Activated CD4-positive, alpha-beta T cell treated with anti-CD3 and anti-CD28 coated beads, Interleukin-2, amount 10 ng/mL, durations not matched to agents 7 days and 5 days (primary cell): ENCODE measurements around the gene IHH. TPM values are rescaled to one million over a fixed set of nuclear protein-coding genes. Genes with fewer than 3 reads are reported as not detected.

Experiments used
- CTCF ChIA-PET: fragments of 350-600 bp; sonication (Branson Sonifier 250); formaldehyde crosslinking; loops from one replicate; lab custom pipeline; 2021; ENCODE audit warnings: antibody characterized with exemption; lab: Charles Lee
- POLR2A ChIA-PET: fragments of 350-600 bp; sonication (Branson Sonifier 250); formaldehyde crosslinking; loops from one replicate; lab custom pipeline; 2021; ENCODE audit warnings: antibody characterized with exemption; lab: Charles Lee
- DNase-seq: peaks from one replicate; pipeline ENCODE4 v3.0.0-alpha.2; 2020
- H3K27ac Mint-ChIP-seq: one replicate; pipeline ENCODE4 v1.8.0; 2021; ENCODE audit warnings: mild to moderate bottlenecking, moderate library complexity, mixed read lengths
- H3K27me3 Mint-ChIP-seq: one replicate; pipeline ENCODE4 v1.8.0; 2021; ENCODE audit warnings: mixed read lengths
- H3K36me3 Mint-ChIP-seq: one replicate; pipeline ENCODE4 v1.8.0; 2021; ENCODE audit warnings: low read depth, mixed read lengths
- H3K4me1 Mint-ChIP-seq: one replicate; pipeline ENCODE4 v1.8.0; 2021; ENCODE audit warnings: mixed read lengths
- H3K4me3 Mint-ChIP-seq: one replicate; pipeline ENCODE4 v1.8.0; 2021; ENCODE audit warnings: mild to moderate bottlenecking, moderate library complexity, mixed read lengths
- H3K9me3 Mint-ChIP-seq: one replicate; pipeline ENCODE4 v1.8.0; 2021; ENCODE audit warnings: mixed read lengths
- total RNA-seq, 2 experiments: library from RNA; stranded (reverse); gene quantifications; one replicate each; pipeline ENCODE4 v1.2.3, GENCODE V29; 2021

IHH gene
- total RNA-seq, 2 experiments from 2014 or later, result not detected

DNA sequence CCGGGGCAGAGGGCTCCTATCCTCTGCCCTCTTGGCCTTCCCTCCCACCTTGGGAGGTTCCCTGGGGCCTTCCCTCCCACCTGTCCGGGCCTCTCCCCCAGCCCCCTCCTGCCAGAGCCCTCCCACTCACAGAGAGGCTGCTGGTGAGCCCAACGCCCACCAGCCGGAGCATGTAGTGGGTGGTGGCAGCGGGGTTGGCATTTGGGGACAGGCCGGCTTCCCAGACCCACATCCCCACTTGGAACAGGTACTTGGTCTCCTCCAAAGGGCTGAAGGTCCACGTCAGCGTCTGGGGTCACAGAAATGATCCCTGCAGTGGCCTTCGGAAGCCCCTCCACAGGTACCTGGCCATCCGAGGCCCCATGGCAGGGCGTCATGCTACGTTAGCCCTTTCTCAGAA lies 38.7 kb downstream of the IHH start:
- peaks cover 4% of the 10 kb centered on the region for H3K27me3 Mint-ChIP-seq
- DNase-seq, result no peak
- ChIA-PET POLR2A (no interaction called here), CTCF (interaction anchor here (0.6 kb wide), 1 partner anchor 55 kb away, joined by 3 read pairs; no protein-coding TSS in a partner anchor)
- H3K9me3 Mint-ChIP-seq, result no peaks in the 10 kb centered on the region
- H3K36me3 Mint-ChIP-seq, result no peaks in the 10 kb centered on the region
- no peak overlapping the region for H3K4me3 Mint-ChIP-seq
- H3K4me1 Mint-ChIP-seq, result no peaks in the 10 kb centered on the region
- H3K27ac Mint-ChIP-seq, result no peak overlapping the region

GRCh38 chr2:219021591-219021990 lies 39.1 kb downstream of the IHH start:
- Mint-ChIP-seq H3K27ac (no peak overlapping the region), H3K36me3 (no peaks in the 10 kb centered on the region), H3K4me3 (no peak overlapping the region), H3K9me3 (no peaks in the 10 kb centered on the region), H3K27me3 (peaks cover 4% of the 10 kb centered on the region), H3K4me1 (no peaks in the 10 kb centered on the region)
- CTCF ChIA-PET, result interaction anchor here (0.6 kb wide), 1 partner anchor 56 kb away, joined by 3 read pairs; no protein-coding TSS in a partner anchor
- POLR2A ChIA-PET, result no interaction called here
- DNase-seq, result no peak

DNA sequence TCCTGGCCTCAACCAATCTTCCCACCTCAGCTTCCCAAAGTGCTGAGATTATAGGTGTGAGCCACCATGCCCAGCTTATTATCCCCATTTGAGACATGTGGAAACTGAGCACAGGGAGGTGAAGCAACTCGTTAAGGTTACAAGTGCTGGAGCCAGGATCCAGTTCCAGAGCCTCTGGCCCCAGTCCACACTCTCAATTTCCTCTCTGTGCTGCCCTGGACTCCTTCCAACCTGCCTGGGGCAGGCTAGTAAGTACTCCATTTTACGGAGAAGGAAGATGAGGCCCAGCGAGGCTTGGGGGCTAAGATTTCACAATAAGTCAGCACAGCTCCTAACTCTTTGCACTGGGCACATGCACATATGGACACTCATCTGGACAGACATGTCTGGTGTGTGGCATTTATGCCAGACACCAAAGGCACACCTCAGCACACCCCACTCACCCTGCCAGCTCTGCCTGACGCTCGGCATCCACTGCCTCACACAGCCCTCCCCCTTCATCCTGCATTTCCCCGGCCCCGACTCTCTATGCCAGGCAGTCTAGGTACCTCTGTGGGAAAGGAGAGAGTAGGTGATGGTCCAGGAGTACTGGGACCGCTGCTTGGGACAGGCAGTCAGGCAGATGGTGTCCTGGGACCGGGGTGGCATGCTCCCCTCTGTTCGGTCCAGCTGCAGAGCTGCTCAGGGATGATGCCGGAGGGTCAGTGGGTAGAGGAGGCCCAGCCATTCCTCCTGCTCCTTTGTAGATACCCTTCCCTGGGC lies 39.9 kb downstream of the IHH start:
- POLR2A ChIA-PET, result no interaction called here
- Mint-ChIP-seq H3K27ac (no peak overlapping the region), H3K4me3 (no peak overlapping the region), H3K27me3 (peaks cover 4% of the 10 kb centered on the region), H3K9me3 (no peaks in the 10 kb centered on the region), H3K36me3 (no peaks in the 10 kb centered on the region), H3K4me1 (no peaks in the 10 kb centered on the region)
- DNase-seq, result no peak
- CTCF ChIA-PET, result interaction anchor here (0.6 to 1.8 kb wide), 3 partner anchors 10 to 174 kb away, joined by 3 read pairs; no protein-coding TSS in a partner anchor

DNA sequence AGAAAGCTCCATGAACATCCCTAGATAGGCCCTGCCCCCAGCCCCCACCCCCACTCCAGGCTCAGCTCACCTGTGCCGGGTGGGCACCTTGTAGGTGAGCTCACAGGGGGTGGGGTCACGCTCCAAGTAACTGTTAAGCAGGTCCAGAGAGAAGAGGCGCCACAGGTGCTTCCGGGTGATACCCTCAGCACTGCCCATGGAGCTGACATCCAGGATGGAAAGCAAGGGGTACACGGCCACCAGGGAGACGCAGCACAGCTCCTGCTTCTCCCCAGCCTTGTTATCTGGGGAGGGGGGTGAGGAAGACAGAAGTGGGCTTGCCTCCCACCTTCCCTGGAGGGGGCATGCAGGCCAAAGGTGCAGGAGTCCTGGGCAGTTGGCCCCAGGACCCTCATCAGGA lies 41.3 kb downstream of the IHH start:
- no peaks in the 10 kb centered on the region for H3K36me3 Mint-ChIP-seq
- ChIA-PET POLR2A (no interaction called here), CTCF (interaction anchor here (0.6 to 1.8 kb wide), 2 partner anchors 9 to 1658 kb away, joined by 3 read pairs; no protein-coding TSS in a partner anchor)

DNA sequence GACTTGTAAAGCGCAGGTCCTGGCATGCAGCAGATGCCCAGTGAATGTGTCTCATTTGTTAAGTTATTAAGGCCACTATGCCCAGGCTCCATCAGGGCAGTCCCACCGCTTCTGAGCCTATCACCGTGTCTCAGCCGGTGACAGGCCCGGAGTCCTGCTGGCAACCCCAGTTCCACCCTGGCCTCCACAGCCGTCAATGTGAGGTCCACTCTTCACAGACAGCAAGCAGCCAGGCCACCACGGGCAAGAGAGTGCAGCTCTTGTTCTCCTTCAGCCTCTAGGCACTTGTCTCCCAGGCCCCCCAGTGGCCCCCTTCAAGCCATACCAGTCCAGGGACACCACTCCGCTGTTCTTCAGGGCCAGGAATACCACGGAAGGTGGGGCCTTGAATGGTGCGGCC lies 42.0 kb downstream of the IHH start:
- Mint-ChIP-seq H3K36me3 (no peaks in the 10 kb centered on the region), H3K4me3 (no peak overlapping the region), H3K4me1 (no peaks in the 10 kb centered on the region), H3K27me3 (peaks cover 4% of the 10 kb centered on the region), H3K9me3 (no peaks in the 10 kb centered on the region), H3K27ac (no peak overlapping the region)
- no peak for DNase-seq
- ChIA-PET POLR2A (no interaction called here), CTCF (interaction anchor here (1.8 kb wide), 1 partner anchor 8 kb away, joined by 3 read pairs; no protein-coding TSS in a partner anchor)

More for the DNA sequence above, 41.3 kb downstream of the IHH start:
- H3K27ac Mint-ChIP-seq, result no peak overlapping the region
- no peaks in the 10 kb centered on the region for H3K4me1 Mint-ChIP-seq
- H3K9me3 Mint-ChIP-seq, result no peaks in the 10 kb centered on the region
- DNase-seq, result no peak
- H3K27me3 Mint-ChIP-seq, result peaks cover 4% of the 10 kb centered on the region
- no peak overlapping the region for H3K4me3 Mint-ChIP-seq

GRCh38 chr2:219018286-219018685 lies 42.4 kb downstream of the IHH start:
- H3K4me3 Mint-ChIP-seq, result no peak overlapping the region
- no peak for DNase-seq
- peaks cover 7% of the 10 kb centered on the region for H3K27me3 Mint-ChIP-seq
- no peak overlapping the region for H3K27ac Mint-ChIP-seq
- ChIA-PET POLR2A (no interaction called here), CTCF (no interaction called here)
- H3K4me1 Mint-ChIP-seq, result no peaks in the 10 kb centered on the region
- H3K9me3 Mint-ChIP-seq, result no peaks in the 10 kb centered on the region
- H3K36me3 Mint-ChIP-seq, result no peaks in the 10 kb centered on the region

DNA sequence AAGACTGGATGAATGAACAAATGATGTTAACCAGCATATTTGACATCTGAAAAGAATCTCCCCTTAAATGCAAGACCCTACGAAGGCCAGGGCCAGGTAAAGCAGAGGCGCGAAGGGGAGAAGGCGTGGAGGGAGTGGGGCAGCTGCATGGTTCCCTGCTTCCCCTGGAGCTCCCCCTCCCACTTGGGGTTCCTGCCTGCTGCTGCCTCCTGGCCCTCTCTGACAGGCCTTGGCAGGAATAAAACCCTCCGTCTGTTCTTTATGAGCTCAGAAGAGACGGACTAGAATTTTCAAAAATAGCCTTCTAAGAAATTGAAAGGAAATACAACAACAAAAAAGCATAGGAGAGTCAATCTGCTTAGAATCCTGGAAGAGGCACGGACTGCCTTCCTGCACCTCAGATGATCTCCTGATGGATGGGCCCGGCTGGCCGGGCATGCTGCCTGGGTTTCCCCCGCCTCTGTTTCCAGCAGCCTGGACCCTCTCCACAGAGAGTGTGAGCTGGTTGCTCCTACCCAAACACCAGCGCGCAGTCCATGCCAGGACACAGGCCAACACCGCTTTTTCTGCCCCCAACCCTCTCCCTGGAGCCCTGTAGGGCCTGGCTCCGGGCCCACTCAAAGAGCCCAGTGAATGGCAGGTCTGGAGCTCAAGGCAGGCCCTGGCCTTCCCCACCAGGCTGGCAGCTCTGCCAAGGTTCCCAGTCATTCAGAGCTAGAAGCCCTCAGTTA lies 43.4 kb downstream of the IHH start:
- H3K4me1 Mint-ChIP-seq, result no peaks in the 10 kb centered on the region
- peaks cover 10% of the 10 kb centered on the region for H3K27me3 Mint-ChIP-seq
- ChIA-PET CTCF (interaction anchor here (1.7 kb wide), 1 partner anchor 13 kb away, joined by 6 read pairs; no protein-coding TSS in a partner anchor), POLR2A (no interaction called here)
- no peak for DNase-seq
- H3K4me3 Mint-ChIP-seq, result no peak overlapping the region
- no peak overlapping the region for H3K27ac Mint-ChIP-seq
- H3K36me3 Mint-ChIP-seq, result no peaks in the 10 kb centered on the region
- H3K9me3 Mint-ChIP-seq, result no peaks in the 10 kb centered on the region

DNA sequence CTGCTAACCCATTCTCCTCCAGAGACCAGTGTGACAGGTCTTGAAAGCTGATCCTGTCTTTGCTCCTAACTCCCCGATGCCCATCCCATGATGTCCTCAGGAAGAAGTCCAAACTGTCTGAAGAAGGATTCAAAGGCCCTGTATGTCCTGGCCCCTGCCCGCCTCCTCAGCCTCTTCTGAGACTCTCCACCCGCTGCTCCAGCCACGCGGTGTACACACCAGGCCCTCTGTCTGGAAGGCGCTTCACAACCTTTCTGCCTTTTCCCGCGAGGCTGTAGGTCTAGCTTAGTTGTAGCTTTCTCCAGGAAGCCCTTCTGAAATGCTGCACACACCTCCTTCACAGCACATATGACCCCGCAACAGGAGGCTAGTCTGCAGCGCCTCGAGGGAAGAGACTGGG lies 44.0 kb downstream of the IHH start:
- H3K9me3 Mint-ChIP-seq, result no peaks in the 10 kb centered on the region
- CTCF ChIA-PET, result interaction anchor here (1.7 kb wide), 1 partner anchor 13 kb away, joined by 6 read pairs; no protein-coding TSS in a partner anchor
- no peak overlapping the region for H3K4me3 Mint-ChIP-seq
- POLR2A ChIA-PET, result no interaction called here
- H3K27ac Mint-ChIP-seq, result no peak overlapping the region
- no peak for DNase-seq
- no peaks in the 10 kb centered on the region for H3K36me3 Mint-ChIP-seq
- H3K27me3 Mint-ChIP-seq, result peaks cover 10% of the 10 kb centered on the region
- no peaks in the 10 kb centered on the region for H3K4me1 Mint-ChIP-seq

- H3K27ac Mint-ChIP-seq, result no peak overlapping the region
- no peak overlapping the region for H3K4me3 Mint-ChIP-seq
- no peak for DNase-seq
- ChIA-PET POLR2A (no interaction called here), CTCF (interaction anchor here (0.7 to 1.8 kb wide), 3 partner anchors 9 to 30 kb away, joined by 3 to 6 read pairs (median 3); partner anchors contain the start of gene CFAP65)
- H3K4me1 Mint-ChIP-seq, result no peaks in the 10 kb centered on the region
- no peaks in the 10 kb centered on the region for H3K36me3 Mint-ChIP-seq
- peaks cover 9% of the 10 kb centered on the region for H3K27me3 Mint-ChIP-seq
- no peaks in the 10 kb centered on the region for H3K9me3 Mint-ChIP-seq
Observed at GRCh38 chr2:219010873-219011272, 49.8 kb downstream of the IHH start.

DNA sequence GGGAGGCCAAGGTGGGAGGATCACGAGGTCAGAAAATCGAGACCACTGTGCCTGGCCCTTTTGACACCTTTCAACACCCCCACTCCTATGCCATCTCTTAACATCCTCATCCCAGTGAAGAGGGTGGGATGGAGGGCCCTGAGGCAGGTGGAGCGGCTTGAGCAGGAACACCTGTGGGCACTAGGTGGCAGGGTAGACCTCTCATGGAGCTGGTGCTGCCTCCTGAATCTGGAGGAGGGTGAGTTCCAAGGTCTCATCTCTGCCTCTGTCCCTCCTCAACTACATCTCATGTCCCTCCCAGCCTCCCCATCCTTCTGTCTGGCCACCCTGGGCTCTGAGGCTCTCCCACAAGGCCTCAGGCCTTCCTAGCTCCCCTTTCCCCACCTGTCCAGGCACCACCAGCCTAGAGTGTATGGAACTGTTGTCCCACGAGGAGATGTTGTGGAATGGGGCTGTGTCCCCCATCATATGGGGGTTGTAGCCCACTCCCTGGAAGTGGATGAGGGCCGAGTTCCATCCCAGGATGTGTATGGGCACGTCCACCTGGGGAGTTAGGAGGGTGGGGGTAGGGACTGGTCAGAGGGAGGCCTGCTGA lies 50.5 kb downstream of the IHH start:
- Mint-ChIP-seq H3K27me3 (peaks cover 14% of the 10 kb centered on the region), H3K27ac (no peak overlapping the region), H3K9me3 (no peaks in the 10 kb centered on the region), H3K4me3 (no peak overlapping the region), H3K4me1 (no peaks in the 10 kb centered on the region), H3K36me3 (no peaks in the 10 kb centered on the region)
- ChIA-PET POLR2A (no interaction called here), CTCF (interaction anchor here (1.2 to 1.8 kb wide), 2 partner anchors 9 to 20 kb away, joined by 3 to 6 read pairs; no protein-coding TSS in a partner anchor)
- DNase-seq, result peak; percentile 30

DNA sequence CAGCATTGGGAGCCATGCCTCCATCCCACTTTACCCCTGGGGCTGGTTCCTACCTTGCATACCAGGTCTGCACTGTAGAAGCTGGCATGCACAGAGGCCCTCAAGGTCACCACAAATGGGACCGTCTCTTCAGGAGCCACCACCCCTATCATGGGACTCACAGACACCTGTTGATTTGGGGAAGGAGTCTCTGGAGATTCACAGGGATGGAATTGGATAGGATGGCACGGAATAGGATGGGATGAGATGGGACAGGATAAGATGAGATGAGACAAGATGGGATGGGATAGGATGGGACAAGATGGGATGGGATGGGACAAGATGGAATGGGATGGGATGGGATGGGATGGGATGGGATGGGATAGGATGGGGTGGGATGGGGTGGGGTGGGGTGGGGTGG lies 51.4 kb downstream of the IHH start:
- no peaks in the 10 kb centered on the region for H3K4me1 Mint-ChIP-seq
- POLR2A ChIA-PET, result no interaction called here
- no peak for DNase-seq
- no peaks in the 10 kb centered on the region for H3K36me3 Mint-ChIP-seq
- CTCF ChIA-PET, result interaction anchor here (1.5 to 1.8 kb wide), 2 partner anchors 15 to 112 kb away, joined by 3 to 6 read pairs; no protein-coding TSS in a partner anchor
- no peaks in the 10 kb centered on the region for H3K9me3 Mint-ChIP-seq
- H3K4me3 Mint-ChIP-seq, result no peak overlapping the region
- H3K27me3 Mint-ChIP-seq, result peaks cover 23% of the 10 kb centered on the region
- no peak overlapping the region for H3K27ac Mint-ChIP-seq
